GM12874 (cell line): ENCODE measurements around the gene ESR1.

Experiments
- TF ChIP-seq, protein P1 (sequence below): IDR thresholded peaks from 2 replicates; pipeline ENCODE4 v1.5.1; 2011; ENCODE audit warnings: low read depth, mild to moderate bottlenecking, control low read depth, low read length, moderate library complexity; ENCODE audit not compliant: insufficient read depth

Gene ESR1

DNA sequence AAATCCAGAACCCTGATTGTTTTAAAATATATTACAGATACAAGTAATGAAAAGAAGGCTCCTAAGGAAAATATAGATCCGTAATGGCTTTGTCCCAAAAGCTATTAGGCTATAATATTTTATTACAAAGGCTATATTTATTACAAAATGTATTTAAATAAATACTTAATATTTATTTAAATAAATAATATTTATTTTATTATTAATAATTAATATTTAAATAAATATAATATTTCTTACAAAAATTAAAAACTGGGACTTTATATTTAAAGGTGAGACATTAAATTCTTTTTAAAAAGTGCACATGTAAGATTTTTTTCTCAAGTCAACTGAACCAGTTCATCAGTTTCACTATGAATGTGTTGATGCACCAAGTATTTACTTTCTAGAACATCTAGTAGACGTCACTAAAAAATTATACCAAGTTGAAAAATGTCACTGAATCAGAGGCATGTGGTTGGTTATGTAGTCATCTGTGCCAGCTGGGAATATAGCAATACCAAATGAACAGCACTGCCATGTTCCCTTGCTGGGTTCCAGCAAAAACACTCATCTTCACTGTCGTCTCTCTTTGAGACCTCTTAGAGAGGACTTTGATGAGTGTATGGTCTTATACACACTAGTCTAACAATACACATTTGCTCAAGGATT, 278.9 kb downstream of the ESR1 start:
- TF ChIP-seq, protein P1, sequence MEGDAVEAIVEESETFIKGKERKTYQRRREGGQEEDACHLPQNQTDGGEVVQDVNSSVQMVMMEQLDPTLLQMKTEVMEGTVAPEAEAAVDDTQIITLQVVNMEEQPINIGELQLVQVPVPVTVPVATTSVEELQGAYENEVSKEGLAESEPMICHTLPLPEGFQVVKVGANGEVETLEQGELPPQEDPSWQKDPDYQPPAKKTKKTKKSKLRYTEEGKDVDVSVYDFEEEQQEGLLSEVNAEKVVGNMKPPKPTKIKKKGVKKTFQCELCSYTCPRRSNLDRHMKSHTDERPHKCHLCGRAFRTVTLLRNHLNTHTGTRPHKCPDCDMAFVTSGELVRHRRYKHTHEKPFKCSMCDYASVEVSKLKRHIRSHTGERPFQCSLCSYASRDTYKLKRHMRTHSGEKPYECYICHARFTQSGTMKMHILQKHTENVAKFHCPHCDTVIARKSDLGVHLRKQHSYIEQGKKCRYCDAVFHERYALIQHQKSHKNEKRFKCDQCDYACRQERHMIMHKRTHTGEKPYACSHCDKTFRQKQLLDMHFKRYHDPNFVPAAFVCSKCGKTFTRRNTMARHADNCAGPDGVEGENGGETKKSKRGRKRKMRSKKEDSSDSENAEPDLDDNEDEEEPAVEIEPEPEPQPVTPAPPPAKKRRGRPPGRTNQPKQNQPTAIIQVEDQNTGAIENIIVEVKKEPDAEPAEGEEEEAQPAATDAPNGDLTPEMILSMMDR: no peak

DNA sequence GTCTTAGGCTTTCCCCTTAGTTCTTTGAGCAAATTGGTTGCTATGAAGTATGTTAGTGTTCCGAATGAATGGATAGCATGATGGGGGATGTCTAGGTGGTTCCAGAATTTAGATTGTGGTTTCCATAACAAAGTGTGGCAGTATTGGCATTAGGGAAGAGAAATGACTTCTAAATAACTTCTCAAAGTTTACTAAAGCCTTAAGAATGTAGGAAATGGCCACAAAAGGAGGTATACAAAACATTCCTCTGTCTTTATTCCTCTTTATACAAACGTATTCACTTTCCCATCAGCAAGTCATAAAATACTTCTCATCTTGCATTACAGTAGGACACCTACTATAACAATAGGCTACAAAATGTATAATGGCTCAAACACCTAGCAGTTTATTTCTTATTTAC, 279.6 kb downstream of the ESR1 start:
- TF ChIP-seq, protein P1: no peak

DNA sequence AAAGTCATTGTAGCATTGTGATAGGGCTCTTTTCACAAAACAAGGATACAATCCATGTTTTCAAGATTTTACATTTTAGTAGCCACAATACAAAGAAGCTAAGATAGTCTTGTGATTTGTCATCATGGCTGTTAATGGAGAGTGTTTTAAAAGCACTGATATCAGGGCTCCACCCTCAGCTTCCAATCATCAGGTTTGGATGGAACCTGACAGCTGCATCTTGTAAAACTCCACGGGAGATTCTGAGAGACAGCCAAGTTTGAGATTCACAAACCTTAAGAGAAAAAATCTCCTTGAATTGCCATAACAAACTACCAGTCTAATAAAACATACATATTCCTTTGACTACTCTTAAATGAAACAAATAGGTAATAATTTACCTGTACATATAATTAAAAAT, 280.2 kb downstream of the ESR1 start:
- TF ChIP-seq, protein P1: no peak

DNA sequence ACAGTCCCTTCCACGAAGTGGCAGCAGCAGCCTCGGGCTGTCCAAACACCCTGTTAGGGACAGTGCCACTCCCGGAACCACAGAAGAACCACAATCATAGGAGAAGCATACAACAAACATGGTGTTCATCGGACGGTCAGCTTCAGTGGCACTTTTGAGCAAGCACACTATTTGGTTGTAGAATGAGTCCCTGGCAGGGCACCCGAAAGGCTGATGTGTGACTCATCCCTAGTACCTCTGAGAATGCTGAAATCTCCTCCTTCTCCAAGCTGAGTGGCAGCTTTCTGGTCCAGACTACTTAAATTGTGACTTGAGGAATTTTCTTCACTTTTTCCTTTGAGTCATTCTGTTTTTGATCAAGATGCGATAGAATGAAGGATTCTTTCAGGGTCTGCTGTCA, 282.5 kb downstream of the ESR1 start:
- TF ChIP-seq, protein P1: no peak

DNA sequence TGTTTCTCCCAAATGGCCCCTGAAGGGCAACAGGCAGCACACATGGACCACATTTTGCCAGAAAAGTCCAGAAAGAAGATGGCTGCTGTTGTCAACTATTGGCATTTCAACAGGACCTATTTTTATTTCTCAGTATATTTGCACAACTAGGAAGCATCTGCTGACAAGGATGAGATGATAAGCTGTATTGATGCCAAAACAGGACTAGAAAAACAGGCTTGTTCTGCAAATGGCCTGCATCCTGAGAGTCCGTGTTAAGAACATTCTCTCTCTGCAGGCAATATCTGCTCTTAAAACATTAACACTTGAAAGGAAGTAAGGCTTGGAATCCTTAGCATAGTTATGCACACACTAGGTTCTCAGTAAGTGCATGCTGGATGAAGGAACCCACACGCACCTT, 283.7 kb downstream of the ESR1 start:
- TF ChIP-seq, protein P1: no peak

DNA sequence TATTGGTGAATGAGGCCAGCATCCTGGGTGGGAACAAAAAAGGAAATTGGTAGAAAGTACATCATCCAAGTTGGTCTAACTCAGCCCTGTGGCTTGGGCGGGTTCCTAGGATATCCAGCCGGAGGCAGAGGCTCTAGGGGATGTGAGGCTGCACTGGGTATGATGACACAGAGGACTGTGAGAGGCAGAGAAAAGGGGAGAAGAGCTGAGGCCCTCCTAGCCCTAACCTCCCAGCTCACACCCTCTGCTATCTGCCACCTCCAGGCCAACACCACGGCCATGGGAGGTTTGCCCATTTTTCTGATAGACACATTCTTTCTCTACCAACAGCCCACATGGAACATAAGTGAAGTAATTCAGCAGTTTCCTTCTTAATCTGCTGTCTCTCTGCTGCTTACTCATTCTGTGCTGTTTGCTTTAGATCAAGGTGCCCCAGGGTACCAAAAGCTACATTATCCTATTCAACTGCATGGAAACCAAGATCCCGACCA, 284.4 kb downstream of the ESR1 start:
- TF ChIP-seq, protein P1: no peak

DNA sequence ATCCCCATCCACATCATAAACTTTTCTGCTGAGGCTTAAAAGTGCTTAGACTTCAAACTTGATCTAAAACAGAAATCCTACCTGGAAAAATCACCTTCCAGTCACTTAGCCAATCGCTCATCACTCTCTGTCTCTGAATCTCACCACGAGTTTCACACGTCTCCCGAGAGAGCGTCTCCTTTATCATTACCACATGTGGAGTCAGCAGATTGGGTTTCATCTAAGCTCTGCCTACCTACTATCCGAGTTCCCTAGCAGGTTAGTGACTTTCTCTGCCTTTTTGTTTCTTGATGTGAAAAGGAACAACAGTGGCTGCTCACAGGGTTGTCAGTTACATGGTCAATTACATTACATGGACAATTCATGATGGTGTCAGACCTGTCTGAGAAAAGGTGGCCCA, 286.2 kb downstream of the ESR1 start:
- TF ChIP-seq, protein P1: no peak
